ENCODE results near the gene CACNB2. TPM values are rescaled to one million over a fixed set of nuclear protein-coding genes. Genes with fewer than 3 reads are reported as not detected.

The CACNB2 gene
- total and polyA plus RNA-seq, 10 of the 15 experiments (the other 5 are each of a cell fraction or from before 2014, with no cell fraction given) = 0.62 to 8.1 (median 1.2) TPM

GRCh38 chr10:18439601-18440000 is 299.4 kb downstream of the CACNB2 start:
- ChIA-PET POLR2A (interaction anchor here (1.4 kb wide), 1 partner anchor 38 kb away, joined by 3 read pairs; no protein-coding TSS in a partner anchor), SMC1A (ENCODE audit: uncharacterized antibody, unreplicated experiment) (interaction anchor here (0.7 to 1.0 kb wide), 5 partner anchors 10 to 44 kb away, joined by 3 to 5 read pairs (median 3); no protein-coding TSS in a partner anchor), CTCF (interaction anchor here (1.0 to 2.0 kb wide), 2 partner anchors 8 to 39 kb away, joined by 4 read pairs; no protein-coding TSS in a partner anchor), RAD21 (ENCODE audit: unreplicated experiment) (interaction anchor here (1.1 kb wide), 1 partner anchor 37 kb away, joined by 3 read pairs; no protein-coding TSS in a partner anchor)
- Histone ChIP-seq H2AFZ (ENCODE audit: control insufficient read depth, low read depth, low read length) (no peak overlapping the region), H3K36me3 (ENCODE audit: control insufficient read depth in 2 of 2, insufficient read depth in 2 of 2, low read length in 1 of 2) (no peaks in the 10 kb centered on the region), H3K9ac (ENCODE audit: control insufficient read depth, insufficient read depth, low read length) (no peak overlapping the region), H3K79me2 (ENCODE audit: control insufficient read depth, insufficient read depth, low read length) (no peaks in the 10 kb centered on the region), H3K4me3 (no peak overlapping the region), H3K27ac (ENCODE audit: control insufficient read depth, insufficient read depth) (no peak overlapping the region), H3K4me1 (ENCODE audit: control insufficient read depth, insufficient read depth, low read length) (no peaks in the 10 kb centered on the region), H4K20me1 (ENCODE audit: control insufficient read depth, insufficient read depth) (no peaks in the 10 kb centered on the region), H3K9me3 (replicated peaks; ENCODE audit: control insufficient read depth, insufficient read depth, low read length) (no peaks in the 10 kb centered on the region), H3K4me2 (ENCODE audit: control insufficient read depth, insufficient read depth) (no peak overlapping the region), H3K27me3 (replicated peaks in 1 of 2; ENCODE audit: control insufficient read depth in 2 of 2, insufficient read depth in 2 of 2, low read length in 1 of 2) (no peaks in the 10 kb centered on the region)
- DNase-seq (ENCODE audit: low read depth, low spot score) (no peak), ATAC-seq (no peak), FAIRE-seq (no peak)
- WGBS (ENCODE audit: insufficient coverage, insufficient replicate concordance, low lambda C conversion rate, missing lambda C conversion rate) = 19% methylated on average over 4 of the region's 4 CpGs
- BruUV-seq (replicated peaks) = no TSS peak
- intact Hi-C loops (cut with micrococcal nuclease; ENCODE audit: unreplicated experiment) = no loop called here
- in situ Hi-C loops (cut with MboI) = no loop called here
- TF ChIP-seq HSF1 (IDR thresholded peaks at IDR 0.05; ENCODE audit: low read depth, low read length) = no peak
- TF ChIP-seq SREBF2 (IDR thresholded peaks at IDR 0.05; ENCODE audit: low read length) = no peak
- no peak for TF ChIP-seq STAT1 (conservative IDR thresholded peaks at IDR 0.05)
- no peak for TF ChIP-seq ZNF622 (IDR thresholded peaks at IDR 0.05)
- no peak for TF ChIP-seq EED (IDR thresholded peaks at IDR 0.05; ENCODE audit: low read depth)
- TF ChIP-seq, protein P1, sequence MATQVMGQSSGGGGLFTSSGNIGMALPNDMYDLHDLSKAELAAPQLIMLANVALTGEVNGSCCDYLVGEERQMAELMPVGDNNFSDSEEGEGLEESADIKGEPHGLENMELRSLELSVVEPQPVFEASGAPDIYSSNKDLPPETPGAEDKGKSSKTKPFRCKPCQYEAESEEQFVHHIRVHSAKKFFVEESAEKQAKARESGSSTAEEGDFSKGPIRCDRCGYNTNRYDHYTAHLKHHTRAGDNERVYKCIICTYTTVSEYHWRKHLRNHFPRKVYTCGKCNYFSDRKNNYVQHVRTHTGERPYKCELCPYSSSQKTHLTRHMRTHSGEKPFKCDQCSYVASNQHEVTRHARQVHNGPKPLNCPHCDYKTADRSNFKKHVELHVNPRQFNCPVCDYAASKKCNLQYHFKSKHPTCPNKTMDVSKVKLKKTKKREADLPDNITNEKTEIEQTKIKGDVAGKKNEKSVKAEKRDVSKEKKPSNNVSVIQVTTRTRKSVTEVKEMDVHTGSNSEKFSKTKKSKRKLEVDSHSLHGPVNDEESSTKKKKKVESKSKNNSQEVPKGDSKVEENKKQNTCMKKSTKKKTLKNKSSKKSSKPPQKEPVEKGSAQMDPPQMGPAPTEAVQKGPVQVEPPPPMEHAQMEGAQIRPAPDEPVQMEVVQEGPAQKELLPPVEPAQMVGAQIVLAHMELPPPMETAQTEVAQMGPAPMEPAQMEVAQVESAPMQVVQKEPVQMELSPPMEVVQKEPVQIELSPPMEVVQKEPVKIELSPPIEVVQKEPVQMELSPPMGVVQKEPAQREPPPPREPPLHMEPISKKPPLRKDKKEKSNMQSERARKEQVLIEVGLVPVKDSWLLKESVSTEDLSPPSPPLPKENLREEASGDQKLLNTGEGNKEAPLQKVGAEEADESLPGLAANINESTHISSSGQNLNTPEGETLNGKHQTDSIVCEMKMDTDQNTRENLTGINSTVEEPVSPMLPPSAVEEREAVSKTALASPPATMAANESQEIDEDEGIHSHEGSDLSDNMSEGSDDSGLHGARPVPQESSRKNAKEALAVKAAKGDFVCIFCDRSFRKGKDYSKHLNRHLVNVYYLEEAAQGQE (IDR thresholded peaks at IDR 0.05; ENCODE audit: low read depth, low read length) = no peak
- no peak for TF ChIP-seq CBX3 (IDR thresholded peaks at IDR 0.05; ENCODE audit: borderline replicate concordance, low read depth)
- TF ChIP-seq POLR2AphosphoS5 (IDR thresholded peaks at IDR 0.05; ENCODE audit: low read length) = no peak
- TF ChIP-seq ETV6 (conservative IDR thresholded peaks at IDR 0.05 in 1 of 2, IDR thresholded peaks at IDR 0.05 in 1 of 2; ENCODE audit: borderline replicate concordance in 1 of 2, low read depth in 1 of 2) = no peak
- no peak for TF ChIP-seq ZNF217 (IDR thresholded peaks at IDR 0.05)
- no peak for TF ChIP-seq ZNF384 (IDR thresholded peaks at IDR 0.05; ENCODE audit: borderline replicate concordance, low read depth, low read length)
- no peak for TF ChIP-seq NR2C2 (IDR thresholded peaks at IDR 0.05; ENCODE audit: borderline replicate concordance, control insufficient read depth, insufficient read length, low read depth)
- TF ChIP-seq CUX1 (IDR thresholded peaks at IDR 0.05; ENCODE audit: insufficient replicate concordance, low read depth, low read length) = no peak
- TF ChIP-seq JUNB (IDR thresholded peaks at IDR 0.05) = no peak

Data from GM12878 (cell line).